ENCODE data around the gene EEF1A2. TPM values are rescaled to one million over a fixed set of nuclear protein-coding genes. Genes with fewer than 3 reads are reported as not detected.

Gene EEF1A2
- total RNA-seq, 1 experiment from 2014 or later: 30.7 TPM

GRCh38 chr20:63471002-63471716 lies 27.7 kb downstream of the EEF1A2 start:
- no peaks in the 10 kb centered on the region for H3K36me3 ChIP-seq (replicated peaks; ENCODE audit: control insufficient read depth, insufficient read depth, low read length)
- peak overlapping the region; percentile 80 for H3K4me3 ChIP-seq (ENCODE audit: insufficient read depth, low read depth, low read length)
- DNase-seq: peak; percentile 87
- H3K27me3 ChIP-seq (ENCODE audit: control insufficient read depth, insufficient read depth, low read length): peaks cover 9% of the 10 kb centered on the region

- Histone ChIP-seq H3K36me3 (replicated peaks; ENCODE audit: control insufficient read depth, insufficient read depth, low read length) (no peaks in the 10 kb centered on the region), H3K4me3 (ENCODE audit: insufficient read depth, low read depth, low read length) (no peak overlapping the region), H3K27me3 (ENCODE audit: control insufficient read depth, insufficient read depth, low read length) (peaks cover 9% of the 10 kb centered on the region)
- DNase-seq: no peak
Measured at GRCh38 chr20:63470410-63470809, 28.5 kb downstream of the EEF1A2 start.

GRCh38 chr20:63469713-63470101 lies 29.2 kb downstream of the EEF1A2 start:
- H3K4me3 ChIP-seq (ENCODE audit: insufficient read depth, low read depth, low read length): no peak overlapping the region
- peaks cover 7% of the 10 kb centered on the region for H3K27me3 ChIP-seq (ENCODE audit: control insufficient read depth, insufficient read depth, low read length)
- DNase-seq: no peak
- no peaks in the 10 kb centered on the region for H3K36me3 ChIP-seq (replicated peaks; ENCODE audit: control insufficient read depth, insufficient read depth, low read length)

- Histone ChIP-seq H3K27me3 (ENCODE audit: control insufficient read depth, insufficient read depth, low read length) (peaks cover 3% of the 10 kb centered on the region), H3K36me3 (replicated peaks; ENCODE audit: control insufficient read depth, insufficient read depth, low read length) (no peaks in the 10 kb centered on the region), H3K4me3 (ENCODE audit: insufficient read depth, low read depth, low read length) (no peak overlapping the region)
- no peak for DNase-seq
Measured at GRCh38 chr20:63469019-63469712, 29.7 kb downstream of the EEF1A2 start.

- Histone ChIP-seq H3K27me3 (ENCODE audit: control insufficient read depth, insufficient read depth, low read length) (no peaks in the 10 kb centered on the region; the same call in none of the 2 replicates), H3K4me3 (ENCODE audit: insufficient read depth, low read depth, low read length) (no peak overlapping the region), H3K36me3 (replicated peaks; ENCODE audit: control insufficient read depth, insufficient read depth, low read length) (no peaks in the 10 kb centered on the region)
- no peak for DNase-seq
Measured at GRCh38 chr20:63468421-63468820, 30.5 kb downstream of the EEF1A2 start.

- Histone ChIP-seq H3K4me3 (ENCODE audit: insufficient read depth, low read depth, low read length) (no peak overlapping the region), H3K36me3 (replicated peaks; ENCODE audit: control insufficient read depth, insufficient read depth, low read length) (no peaks in the 10 kb centered on the region), H3K27me3 (ENCODE audit: control insufficient read depth, insufficient read depth, low read length) (no peaks in the 10 kb centered on the region; the same call in 1 of the 2 replicates)
Measured at GRCh38 chr20:63467294-63468083, 31.4 kb downstream of the EEF1A2 start.

GRCh38 chr20:63466861-63467260 lies 32.0 kb downstream of the EEF1A2 start:
- H3K4me3 ChIP-seq (ENCODE audit: insufficient read depth, low read depth, low read length): no peak overlapping the region
- no peak for DNase-seq
- H3K27me3 ChIP-seq (ENCODE audit: control insufficient read depth, insufficient read depth, low read length): no peaks in the 10 kb centered on the region; the same call in 1 of the 2 replicates
- H3K36me3 ChIP-seq (replicated peaks; ENCODE audit: control insufficient read depth, insufficient read depth, low read length): no peaks in the 10 kb centered on the region

More at GRCh38 chr20:63467294-63468083, 31.4 kb downstream of the EEF1A2 start:
- no peak for DNase-seq

- Histone ChIP-seq H3K36me3 (replicated peaks; ENCODE audit: control insufficient read depth, insufficient read depth, low read length) (no peaks in the 10 kb centered on the region), H3K4me3 (ENCODE audit: insufficient read depth, low read depth, low read length) (no peak overlapping the region), H3K27me3 (ENCODE audit: control insufficient read depth, insufficient read depth, low read length) (no peaks in the 10 kb centered on the region; the same call in 1 of the 2 replicates)
- no peak for DNase-seq
Measured at GRCh38 chr20:63466250-63466825, 32.5 kb downstream of the EEF1A2 start.

- no peaks in the 10 kb centered on the region for H3K27me3 ChIP-seq (ENCODE audit: control insufficient read depth, insufficient read depth, low read length)
- no peak overlapping the region for H3K4me3 ChIP-seq (ENCODE audit: insufficient read depth, low read depth, low read length)
- peak; percentile 72 for DNase-seq
- H3K36me3 ChIP-seq (replicated peaks; ENCODE audit: control insufficient read depth, insufficient read depth, low read length): no peaks in the 10 kb centered on the region
Measured at GRCh38 chr20:63465380-63466249, 33.3 kb downstream of the EEF1A2 start.

GRCh38 chr20:63464289-63464635 lies 34.6 kb downstream of the EEF1A2 start:
- no peaks in the 10 kb centered on the region for H3K27me3 ChIP-seq (ENCODE audit: control insufficient read depth, insufficient read depth, low read length)
- no peaks in the 10 kb centered on the region for H3K36me3 ChIP-seq (replicated peaks; ENCODE audit: control insufficient read depth, insufficient read depth, low read length)
- DNase-seq: no peak
- no peak overlapping the region for H3K4me3 ChIP-seq (ENCODE audit: insufficient read depth, low read depth, low read length)

GRCh38 chr20:63463400-63464288 lies 35.2 kb downstream of the EEF1A2 start:
- no peak for DNase-seq
- no peaks in the 10 kb centered on the region for H3K27me3 ChIP-seq (ENCODE audit: control insufficient read depth, insufficient read depth, low read length)
- no peaks in the 10 kb centered on the region for H3K36me3 ChIP-seq (replicated peaks; ENCODE audit: control insufficient read depth, insufficient read depth, low read length)
- no peak overlapping the region for H3K4me3 ChIP-seq (ENCODE audit: insufficient read depth, low read depth, low read length)

GRCh38 chr20:63462244-63462643 lies 36.6 kb downstream of the EEF1A2 start:
- no peak for DNase-seq
- Histone ChIP-seq H3K27me3 (ENCODE audit: control insufficient read depth, insufficient read depth, low read length) (no peaks in the 10 kb centered on the region), H3K36me3 (replicated peaks; ENCODE audit: control insufficient read depth, insufficient read depth, low read length) (no peaks in the 10 kb centered on the region), H3K4me3 (ENCODE audit: insufficient read depth, low read depth, low read length) (no peak overlapping the region)

GRCh38 chr20:63461104-63461763 lies 37.6 kb downstream of the EEF1A2 start:
- Histone ChIP-seq H3K27me3 (ENCODE audit: control insufficient read depth, insufficient read depth, low read length) (no peaks in the 10 kb centered on the region), H3K4me3 (ENCODE audit: insufficient read depth, low read depth, low read length) (no peak overlapping the region), H3K36me3 (replicated peaks; ENCODE audit: control insufficient read depth, insufficient read depth, low read length) (no peaks in the 10 kb centered on the region)
- peak; percentile 97 for DNase-seq

Measured in H7 (cell line).